ENCODE data around the gene PTGFRN.
"Not testable (repeated sequence)": the region's sequence is repeated elsewhere in the genome, so short reads cannot be mapped to it uniquely, and the experiment has no call there.

PTGFRN gene

GRCh38 chr1:116918714-116919357, 9.1 kb downstream of the PTGFRN start:
- no peak for DNase-seq

GRCh38 chr1:116919802-116920201, 10.1 kb downstream of the PTGFRN start:
- DNase-seq = no peak

GRCh38 chr1:116920211-116920610, 10.5 kb downstream of the PTGFRN start:
- DNase-seq = no peak

GRCh38 chr1:116921301-116921885, 11.7 kb downstream of the PTGFRN start:
- no peak for DNase-seq

- DNase-seq = no peak
Observed at GRCh38 chr1:116921937-116922336, 12.2 kb downstream of the PTGFRN start.

- no peak for DNase-seq
Observed at GRCh38 chr1:116923421-116923820, 13.7 kb downstream of the PTGFRN start.

GRCh38 chr1:116927049-116927798, 17.5 kb downstream of the PTGFRN start:
- DNase-seq = no peak

GRCh38 chr1:116929961-116930592, 20.4 kb downstream of the PTGFRN start:
- no peak for DNase-seq

GRCh38 chr1:116931016-116931918, 21.6 kb downstream of the PTGFRN start:
- no peak for DNase-seq

GRCh38 chr1:116933606-116934515, 24.1 kb downstream of the PTGFRN start:
- DNase-seq = no peak

GRCh38 chr1:116934586-116935207, 25.0 kb downstream of the PTGFRN start:
- no peak for DNase-seq

GRCh38 chr1:116938216-116938615, 28.5 kb downstream of the PTGFRN start:
- DNase-seq = no peak

- DNase-seq = not testable (repeated sequence)
Observed at GRCh38 chr1:116939780-116940543, 30.2 kb downstream of the PTGFRN start.

GRCh38 chr1:116940814-116941599, 31.3 kb downstream of the PTGFRN start:
- no peak for DNase-seq

- DNase-seq = no peak
Observed at GRCh38 chr1:116941670-116942069, 32.0 kb downstream of the PTGFRN start.

- DNase-seq = no peak
Observed at GRCh38 chr1:116942344-116942743, 32.6 kb downstream of the PTGFRN start.

GRCh38 chr1:116943438-116943837, 33.7 kb downstream of the PTGFRN start:
- DNase-seq = no peak

GRCh38 chr1:116944613-116945012, 34.9 kb downstream of the PTGFRN start:
- no peak for DNase-seq

GRCh38 chr1:116945421-116945820, 35.7 kb downstream of the PTGFRN start:
- DNase-seq = no peak
